NCI-H128 (cell line): ENCODE measurements around the gene HLA-DQA2.
"Not testable (repeated sequence)": the region's sequence is repeated elsewhere in the genome, so short reads cannot be mapped to it uniquely, and the experiment has no call there.

Source experiments
- DNase-seq: peaks from one replicate; lab custom pipeline; 2025; ENCODE audit not compliant: unreplicated experiment; lab: John Stamatoyannopoulos, UW

The HLA-DQA2 gene

DNA sequence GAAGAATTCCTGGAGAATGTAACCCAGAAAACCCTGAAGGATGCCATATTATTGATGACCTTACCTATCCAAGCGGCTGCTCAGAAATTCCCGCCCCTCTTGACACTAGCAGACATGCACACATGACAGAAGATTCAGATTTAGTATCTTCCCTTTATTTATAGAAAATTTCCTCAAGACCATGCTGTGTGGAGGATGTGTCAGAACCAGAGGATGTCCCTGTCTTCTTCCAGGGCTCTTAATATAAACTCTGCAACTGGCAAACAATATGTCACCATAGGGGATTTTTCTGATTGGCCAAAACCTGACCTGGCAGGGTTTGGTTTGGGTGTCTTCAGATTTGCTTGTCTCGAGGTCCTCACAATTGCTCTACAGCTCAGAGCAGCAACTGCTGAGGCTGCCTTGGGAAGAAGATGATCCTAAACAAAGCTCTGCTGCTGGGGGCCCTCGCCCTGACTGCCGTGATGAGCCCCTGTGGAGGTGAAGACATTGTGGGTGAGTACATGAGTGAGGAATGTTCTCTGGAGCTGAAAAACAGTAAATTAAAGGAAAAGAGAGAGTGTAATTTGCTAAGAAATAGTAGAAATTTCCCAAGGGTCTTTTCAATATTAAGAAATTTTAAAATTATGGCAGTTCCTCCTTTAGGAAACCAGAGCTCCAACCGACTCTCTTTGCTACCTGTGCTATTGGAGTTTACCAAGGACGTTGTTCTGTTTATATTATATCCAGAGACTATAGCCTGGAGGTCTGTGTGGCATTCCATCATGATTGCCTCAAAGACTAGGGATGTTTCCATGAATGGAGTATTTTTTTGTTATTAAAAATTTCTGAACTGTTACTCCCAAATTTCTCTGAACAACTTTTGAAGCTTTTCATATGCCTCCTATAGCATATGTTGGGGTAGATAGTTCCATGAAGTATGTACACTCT is at the start of gene HLA-DQA2:
TSS of gene HLA-DQA2 (plus strand) at position 361 of the 930 bp plus-strand sequence. CDS start at position 414, 53 bp downstream.
- DNase-seq: no peak

DNA sequence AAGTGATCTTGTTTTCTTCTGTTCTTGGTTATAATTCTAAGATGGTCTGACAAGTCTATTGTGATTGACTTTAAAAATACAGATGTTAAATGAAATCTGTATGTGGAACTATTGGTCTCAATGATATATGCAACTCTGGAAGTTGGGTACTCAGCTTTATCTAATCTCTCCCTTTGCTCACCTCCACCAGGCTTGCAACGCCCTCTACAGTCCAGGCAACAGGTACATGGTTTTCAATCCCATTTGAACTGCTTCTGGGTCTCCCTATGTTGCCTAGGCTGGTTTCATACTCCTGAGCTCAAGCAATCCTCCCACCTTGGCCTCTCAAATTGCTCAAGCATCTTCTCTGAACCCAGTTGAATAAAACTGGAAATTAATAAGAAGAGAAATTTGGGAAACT is 49.2 kb upstream of the HLA-DQA2 start:
- no peak for DNase-seq

DNA sequence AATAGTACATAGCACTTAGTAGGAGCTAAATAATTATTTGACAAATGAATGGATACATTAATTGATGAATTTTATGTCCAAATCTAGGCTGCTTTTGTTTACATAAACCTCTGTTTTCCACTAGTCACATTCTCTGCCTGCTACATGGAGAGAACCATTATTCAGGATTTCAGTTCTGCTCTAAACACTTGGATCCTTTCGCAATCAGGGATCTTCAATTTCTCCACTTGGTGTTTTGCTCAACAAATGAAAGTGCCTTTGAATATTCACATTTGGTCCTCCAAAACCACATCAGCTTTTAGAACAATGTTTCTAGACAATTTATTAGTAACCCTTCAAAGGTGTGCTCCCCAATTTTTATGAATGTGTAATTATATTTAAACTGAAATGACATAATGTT is 44.2 kb upstream of the HLA-DQA2 start:
- DNase-seq: no peak

DNA sequence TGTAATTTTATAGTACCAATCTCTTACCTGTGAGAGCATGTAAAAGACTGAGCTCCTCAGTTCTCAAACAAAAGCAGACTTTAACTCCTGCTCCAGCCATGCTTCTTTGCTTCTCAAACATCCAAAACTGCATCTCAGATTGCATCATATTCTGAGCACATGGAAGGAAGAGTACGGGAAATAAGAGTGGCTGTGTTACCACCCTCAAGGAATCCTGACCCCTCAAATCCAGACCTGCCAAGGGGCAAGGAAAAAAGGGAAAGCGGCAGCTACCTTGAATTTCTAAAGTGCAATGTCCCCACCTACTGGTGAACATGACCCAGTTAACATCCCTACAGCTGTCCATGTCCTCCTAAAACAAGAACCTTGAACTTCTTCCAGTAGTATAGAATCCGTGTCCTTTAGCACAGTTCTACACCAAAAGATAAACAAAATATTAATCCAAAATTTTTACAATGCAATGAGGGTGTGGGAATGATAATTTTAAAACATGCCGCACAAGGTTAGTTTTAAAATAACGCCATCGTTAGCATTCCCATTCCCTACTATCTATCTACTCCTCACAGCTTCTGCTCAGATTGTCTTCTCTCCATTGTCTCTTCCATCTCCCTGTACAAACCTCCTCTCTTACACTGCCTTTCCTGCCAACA is 40.7 kb upstream of the HLA-DQA2 start:
- DNase-seq: no peak

DNA sequence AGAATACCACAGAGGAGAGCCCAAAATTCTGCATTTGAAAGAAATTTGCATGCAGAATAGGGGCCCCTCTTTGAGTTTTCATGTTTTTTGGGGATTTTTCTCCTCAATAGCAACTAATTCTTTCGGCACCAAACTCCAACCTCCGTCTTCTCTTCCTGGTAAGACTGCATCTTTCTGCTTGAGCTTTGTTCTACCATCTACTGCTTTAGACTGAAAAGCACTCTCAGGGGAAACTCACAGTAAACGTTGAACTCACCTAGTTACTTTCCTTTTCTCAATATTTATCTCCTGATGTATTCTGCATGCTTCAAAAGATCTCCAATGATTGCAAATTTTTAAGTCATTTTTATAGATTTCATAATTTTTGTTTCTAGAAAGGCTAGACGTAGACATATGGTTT is 37.8 kb upstream of the HLA-DQA2 start:
- DNase-seq: no peak

DNA sequence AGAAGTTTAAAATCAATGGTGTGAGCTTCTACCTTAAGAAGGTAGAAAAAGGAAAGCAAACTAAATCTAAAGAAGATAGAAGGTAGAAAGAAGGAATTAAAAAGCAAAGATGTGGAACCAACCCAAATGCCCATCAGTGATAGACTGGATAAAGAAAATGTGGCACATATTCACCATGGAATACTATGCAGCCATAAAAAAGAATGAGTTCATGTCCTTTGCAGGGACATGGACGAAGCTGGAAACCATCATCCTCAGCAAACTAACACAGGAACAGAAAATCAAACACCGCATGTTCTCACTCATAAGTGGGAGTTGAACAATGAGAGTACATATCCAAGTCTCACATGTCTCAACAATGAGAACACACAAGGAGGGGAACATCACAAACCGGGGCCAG is 36.0 kb upstream of the HLA-DQA2 start:
- not testable (repeated sequence) for DNase-seq

DNA sequence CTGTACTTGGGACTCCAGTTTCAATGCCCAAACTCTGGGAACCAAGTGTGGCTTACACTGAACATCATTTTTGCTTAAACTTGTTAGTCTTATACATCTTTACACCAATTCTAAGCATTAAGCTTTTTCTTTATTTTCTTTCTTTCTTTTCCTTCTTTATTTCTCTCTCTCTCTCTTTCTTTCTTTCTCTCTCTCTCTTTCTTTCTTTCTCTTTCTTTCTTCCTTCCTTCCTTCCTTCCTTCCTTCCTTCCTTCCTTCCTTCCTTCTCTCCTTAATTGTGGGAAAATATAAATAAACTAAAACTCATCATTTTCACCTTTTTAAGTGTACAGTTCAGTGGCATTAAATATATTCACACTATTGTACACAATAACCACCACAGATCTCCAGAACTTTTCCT is 31.6 kb upstream of the HLA-DQA2 start:
- DNase-seq: no peak

DNA sequence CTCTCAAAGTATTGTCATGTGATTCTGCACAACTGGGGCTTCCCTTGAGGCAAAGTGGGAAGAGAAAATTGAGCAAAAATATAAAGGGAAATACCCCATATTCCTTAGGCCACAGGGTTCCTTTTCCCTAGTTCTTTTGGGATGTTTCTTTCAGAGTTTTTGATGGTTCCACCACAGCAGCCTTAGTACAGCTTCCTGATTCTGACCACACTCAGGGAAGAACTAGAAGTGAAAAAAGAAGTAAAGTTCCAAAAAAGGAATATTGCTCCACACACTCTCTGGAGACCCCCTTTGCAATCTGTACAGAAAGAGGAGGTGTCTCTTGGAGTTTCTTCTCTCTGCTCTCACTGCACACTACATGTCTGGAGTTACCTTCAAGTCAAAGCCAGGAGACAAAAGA is 27.9 kb upstream of the HLA-DQA2 start:
- no peak for DNase-seq

DNA sequence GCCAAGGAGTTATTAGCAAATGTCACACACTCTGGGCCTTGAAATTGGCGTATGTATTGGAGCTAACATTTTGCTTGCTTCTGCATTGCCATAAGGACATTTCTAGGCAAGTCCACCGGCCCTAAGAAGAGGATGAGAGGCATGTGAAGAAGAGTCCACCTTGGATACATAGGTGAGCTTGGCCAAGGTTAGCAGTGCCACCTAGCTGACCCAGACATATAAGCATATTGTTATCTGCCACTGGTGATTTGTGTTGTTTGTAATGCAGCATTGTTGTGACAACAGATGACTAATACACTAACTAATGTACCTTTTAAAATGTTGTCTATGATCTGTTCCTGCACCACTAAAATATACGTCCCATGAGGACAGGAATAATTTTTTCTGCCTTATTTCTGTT is 24.8 kb upstream of the HLA-DQA2 start:
- no peak for DNase-seq

DNA sequence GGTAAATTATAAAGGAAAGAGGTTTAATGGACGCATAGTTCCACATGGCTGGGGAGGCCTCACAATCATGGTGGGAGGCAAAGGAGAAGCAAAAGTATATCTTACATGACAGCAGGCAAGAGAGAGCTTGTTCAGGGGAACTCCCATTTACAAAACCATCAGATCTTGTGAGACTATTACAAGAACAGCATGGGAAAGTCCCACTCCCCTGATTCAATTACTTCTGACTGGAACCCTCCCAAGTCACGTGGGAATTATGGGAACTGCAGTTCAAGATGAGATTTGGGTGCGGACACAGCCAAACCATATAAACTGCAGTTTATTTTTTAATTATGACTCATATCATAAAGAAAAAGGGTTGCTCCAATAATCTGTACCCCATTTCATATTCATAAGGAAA is 22.3 kb upstream of the HLA-DQA2 start:
- DNase-seq: no peak

DNA sequence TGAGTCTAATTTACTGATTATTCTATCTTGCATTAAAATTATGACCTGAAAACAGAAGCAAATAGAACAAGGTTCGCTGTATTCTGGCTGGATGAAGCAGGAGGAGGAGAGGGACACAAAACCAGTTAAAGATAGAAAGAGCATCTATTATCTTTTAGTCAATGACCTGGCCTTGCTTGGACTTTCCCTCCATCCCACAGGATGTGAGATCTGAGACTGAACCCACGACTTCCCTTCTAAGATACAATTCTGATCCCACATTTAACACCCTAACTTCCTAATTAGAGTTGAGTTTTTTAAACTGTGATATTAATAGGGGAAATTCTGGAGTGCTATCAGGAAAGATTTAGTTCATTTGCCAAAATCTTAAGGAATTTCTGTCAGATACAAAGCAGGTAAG is 3.1 kb upstream of the HLA-DQA2 start:
- no peak for DNase-seq

DNA sequence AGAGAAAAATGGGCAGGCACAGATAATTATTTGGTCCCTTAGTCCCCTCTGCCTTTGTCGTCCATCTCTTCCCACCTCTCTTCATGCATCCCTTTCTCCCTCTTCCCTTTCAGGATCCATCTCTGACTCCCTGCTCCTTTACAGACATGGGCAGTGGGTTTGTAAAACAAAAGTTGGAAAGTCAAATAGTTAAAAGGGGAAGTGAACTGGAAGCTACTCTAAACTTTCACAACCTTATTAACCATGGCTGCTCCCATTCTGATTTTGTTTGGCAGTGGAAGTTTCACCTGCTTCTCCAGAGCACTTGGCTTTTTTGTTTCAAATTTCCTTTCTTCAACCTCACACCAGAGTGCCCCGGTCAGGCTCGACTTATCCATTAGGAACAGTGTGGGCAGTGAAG is 1.2 kb downstream of the HLA-DQA2 start:
- no peak for DNase-seq

DNA sequence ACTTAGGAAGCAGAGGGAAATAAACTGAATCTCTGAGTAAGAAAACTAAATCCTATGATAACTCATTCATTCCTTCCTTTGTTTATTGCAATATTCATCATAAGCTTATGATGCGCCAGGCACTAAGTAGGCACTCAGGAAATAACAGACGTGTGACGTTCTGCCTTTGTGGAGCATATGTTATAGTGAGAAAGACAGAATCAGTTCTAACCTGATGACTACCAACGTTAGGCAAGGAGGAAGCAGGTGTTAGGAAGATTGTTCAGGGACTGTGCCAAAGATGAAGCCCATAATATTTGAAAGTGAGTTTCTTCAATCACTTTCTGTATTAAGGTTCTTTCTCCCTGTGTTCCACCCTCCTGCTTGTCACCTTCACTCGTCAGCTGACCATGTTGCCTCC is 3.6 kb downstream of the HLA-DQA2 start:
- DNase-seq: no peak

DNA sequence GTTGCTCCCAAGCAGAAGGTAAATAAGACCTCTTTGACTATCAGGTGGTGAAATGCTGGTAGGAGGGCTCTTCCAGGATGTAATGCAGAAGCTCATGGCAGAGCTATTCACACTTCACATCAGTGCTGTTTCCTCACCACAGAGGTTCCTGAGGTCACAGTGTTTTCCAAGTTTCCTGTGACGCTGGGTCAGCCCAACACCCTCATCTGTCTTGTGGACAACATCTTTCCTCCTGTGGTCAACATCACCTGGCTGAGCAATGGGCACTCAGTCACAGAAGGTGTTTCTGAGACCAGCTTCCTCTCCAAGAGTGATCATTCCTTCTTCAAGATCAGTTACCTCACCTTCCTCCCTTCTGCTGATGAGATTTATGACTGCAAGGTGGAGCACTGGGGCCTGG is 4.5 kb downstream of the HLA-DQA2 start:
- DNase-seq: not testable (repeated sequence)

DNA sequence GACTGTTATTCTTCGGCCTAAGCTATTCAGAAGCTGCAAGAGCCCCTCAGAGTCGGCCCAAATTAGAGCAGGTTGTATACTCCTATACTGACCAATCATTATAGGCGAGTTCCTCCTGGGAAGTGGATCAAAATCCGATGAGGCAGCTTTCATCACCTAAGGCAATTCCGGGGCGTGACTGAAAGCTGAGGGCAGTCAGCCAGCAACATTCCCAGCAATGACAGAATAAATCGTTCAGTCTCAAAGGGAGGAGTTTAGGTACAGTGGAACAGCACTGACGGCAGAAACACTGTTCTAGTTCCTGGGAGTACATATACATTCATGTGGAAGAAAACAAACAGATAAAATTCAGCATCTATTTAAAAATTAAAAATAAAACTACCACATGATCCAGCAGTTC is 11.4 kb downstream of the HLA-DQA2 start:
- DNase-seq: no peak

DNA sequence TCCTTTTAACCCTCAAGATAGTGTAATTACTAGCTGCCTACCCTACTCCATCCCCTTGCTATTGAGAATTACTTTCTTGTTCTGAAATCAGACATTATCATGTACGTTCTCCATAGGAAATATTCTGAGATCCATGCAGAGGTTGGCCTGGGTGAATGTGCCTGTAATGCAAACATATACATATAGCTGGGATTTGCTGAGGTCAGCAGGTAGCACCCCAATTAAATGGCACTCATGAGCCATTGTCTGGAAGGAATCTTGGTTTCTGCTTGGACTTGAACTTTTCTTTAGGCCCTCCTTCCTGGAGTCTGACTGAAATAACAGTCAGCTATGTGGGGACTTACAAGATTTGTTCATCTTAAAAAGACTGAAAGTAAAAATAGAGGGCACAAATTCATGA is 18.5 kb downstream of the HLA-DQA2 start:
- DNase-seq: no peak

DNA sequence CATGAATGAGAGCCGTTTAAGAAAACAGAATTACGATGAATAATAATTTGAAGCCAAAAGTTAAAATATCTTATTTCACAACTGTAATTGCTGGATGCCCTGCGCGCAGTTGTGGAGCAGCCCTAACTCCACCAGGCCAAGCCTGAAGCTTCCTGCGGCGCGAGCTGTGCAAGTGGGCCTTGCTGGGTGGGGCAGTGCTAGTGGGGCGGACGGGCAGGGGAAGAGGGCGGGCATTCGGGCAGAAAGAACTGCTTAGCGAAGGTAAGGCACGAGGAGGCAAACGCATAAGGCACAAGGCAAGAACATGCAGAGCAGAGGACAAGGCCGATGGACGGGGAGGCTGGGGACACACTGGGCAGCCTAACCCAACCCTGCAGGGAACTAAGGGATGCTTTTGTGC is 19.9 kb downstream of the HLA-DQA2 start:
- no peak for DNase-seq

DNA sequence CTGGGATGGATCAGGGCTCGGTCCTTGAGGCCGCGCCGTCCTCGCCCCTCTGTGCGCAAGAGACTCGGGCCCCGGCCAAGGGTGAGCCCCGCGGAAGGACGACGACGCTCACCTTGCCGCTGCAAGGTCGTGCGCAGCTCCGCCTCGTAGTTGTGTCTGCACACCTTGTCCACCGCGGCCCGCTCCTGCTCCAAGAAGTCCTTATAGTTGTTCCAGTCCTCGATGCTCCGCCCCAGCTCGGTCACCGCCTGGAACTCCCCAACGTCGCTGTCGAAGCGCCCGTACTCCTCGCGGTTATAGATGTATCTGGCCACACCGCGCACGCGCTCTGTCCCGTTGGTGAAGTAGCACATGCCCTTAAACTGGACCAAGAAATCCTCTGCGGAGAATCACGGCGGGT is 20.4 kb downstream of the HLA-DQA2 start:
- no peak for DNase-seq

DNA sequence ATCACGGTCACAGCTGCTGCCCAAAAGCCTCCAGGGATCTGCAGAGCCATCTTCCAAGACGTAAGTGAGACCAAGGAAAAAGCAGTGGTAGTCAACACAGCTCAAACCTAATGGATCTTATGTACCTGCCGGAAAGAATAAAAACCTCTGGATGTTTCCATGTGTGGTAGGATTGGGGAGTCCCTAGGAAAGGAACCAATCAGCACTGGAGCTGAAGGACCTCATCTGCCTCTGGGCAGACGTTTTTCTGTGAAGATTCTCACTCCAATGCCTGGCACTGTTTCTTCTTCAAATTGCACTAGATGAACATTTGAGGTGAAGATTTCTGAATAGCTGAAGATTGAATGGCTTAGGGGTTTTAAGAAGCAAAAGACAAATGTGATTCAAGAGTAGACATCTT is 22.2 kb downstream of the HLA-DQA2 start, which contains the start of gene HLA-DQB2:
TSS of gene HLA-DQB2 (minus strand) at position 112 of the 400 bp plus-strand sequence. CDS start at position 50, 62 bp downstream.
- DNase-seq: no peak

DNA sequence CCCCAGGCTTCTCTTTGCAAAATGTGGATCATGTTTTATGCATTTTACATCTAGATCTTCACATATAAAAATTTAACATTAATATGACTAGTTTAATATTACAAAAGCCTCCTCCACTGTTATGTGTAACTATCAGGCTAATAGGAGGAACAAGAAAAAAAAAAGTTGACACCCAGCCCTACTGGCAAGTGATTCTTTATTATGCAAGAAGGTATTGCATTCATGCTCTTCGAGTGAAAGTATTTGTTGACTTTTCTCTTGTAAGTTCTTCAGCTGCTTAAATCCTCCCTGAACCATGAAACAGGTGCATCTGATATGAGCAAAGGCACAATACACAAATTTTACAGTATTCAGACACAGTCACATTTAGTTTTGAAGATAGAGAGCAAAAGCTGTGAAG is 22.9 kb downstream of the HLA-DQA2 start:
- no peak for DNase-seq

DNA sequence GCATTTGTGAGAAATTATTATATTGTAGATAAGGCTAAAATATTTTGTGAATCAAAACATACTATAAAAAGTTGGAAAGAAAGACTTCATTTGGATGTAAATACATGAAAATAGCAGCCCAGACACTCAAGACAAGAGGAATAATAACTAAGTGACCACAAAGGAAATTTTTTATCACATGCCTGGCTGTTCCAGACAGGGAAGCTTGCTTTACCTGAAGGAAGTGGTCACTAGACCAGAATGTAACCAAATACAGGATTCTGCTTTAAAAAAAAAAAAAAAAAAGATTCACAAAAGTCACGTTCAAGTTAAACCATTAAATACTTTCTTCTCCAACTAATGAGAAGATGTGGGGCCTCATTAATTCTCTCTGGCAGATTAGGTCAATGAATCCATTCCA is 31.5 kb downstream of the HLA-DQA2 start:
- DNase-seq: no peak

DNA sequence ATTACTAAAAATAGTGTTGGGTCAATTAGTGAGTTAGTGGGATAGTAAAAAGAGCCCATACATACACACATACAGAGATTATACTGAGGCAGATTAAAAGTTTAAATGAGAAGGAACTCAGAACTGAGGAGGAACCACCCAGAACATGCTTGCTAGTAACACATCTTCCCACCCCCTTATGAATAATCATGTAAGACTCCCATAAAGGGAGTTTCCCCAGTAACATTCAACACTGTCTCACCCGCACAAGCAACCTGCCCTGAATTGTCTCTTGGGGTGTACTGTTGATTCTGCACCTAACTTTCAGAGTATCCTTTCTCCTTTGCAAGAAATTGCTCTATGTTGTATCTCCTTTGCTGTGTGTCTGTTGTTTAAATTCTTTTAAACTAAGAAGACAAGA is 33.2 kb downstream of the HLA-DQA2 start:
- DNase-seq: no peak
